Psoas muscle (tissue), 8 donors: Measurements from ENCODE around the gene FAM107B. TPM values are rescaled to one million over a fixed set of nuclear protein-coding genes. Genes with fewer than 3 reads are reported as not detected.

Experiments
- ATAC-seq, 4 donors: fragments of 200-7000 bp; cut with Tn5 transposase; one replicate each; pipeline ENCODE4 v1.9.1; 2020; ENCODE audit warnings: moderate library complexity in 3 of 4, mild to moderate bottlenecking in 2 of 4
- DNase-seq, 2 donors: peaks; one replicate each; pipeline ENCODE4 v3.0.0-alpha.2; 2020
- H3K27ac ChIP-seq: fragments of 200-600 bp; one replicate; pipeline ENCODE4 v1.8.0; 2022
- H3K27me3 ChIP-seq, 3 donors: fragments of 200-600 bp in 1 of 3; one replicate each; pipeline versions ENCODE4 v1.6.1 to v1.8.0; 2013 to 2022; ENCODE audit warnings: low read length in 2 of 3, mild to moderate bottlenecking in 2 of 3, moderate library complexity in 1 of 3; ENCODE audit not compliant: insufficient read depth in 3 of 3
- H3K36me3 ChIP-seq, 2 donors: fragments of 200-600 bp in 1 of 2; one replicate each; pipeline versions ENCODE4 v1.6.1 to v1.8.0; 2013 to 2022; ENCODE audit warnings: low read depth in 1 of 2, mild to moderate bottlenecking in 1 of 2, moderate library complexity in 1 of 2; ENCODE audit not compliant: insufficient read depth in 1 of 2
- H3K4me1 ChIP-seq: fragments of 200-600 bp; one replicate; pipeline ENCODE4 v1.8.0; 2022
- H3K4me3 ChIP-seq: fragments of 200-600 bp; one replicate; pipeline ENCODE4 v1.8.0; 2022; ENCODE audit warnings: mild to moderate bottlenecking
- H3K9me3 ChIP-seq: fragments of 200-600 bp; one replicate; pipeline ENCODE4 v1.8.0; 2022
- CTCF ChIP-seq: fragments of 200-600 bp; IDR thresholded peaks from one replicate; pipeline ENCODE4 v1.8.0; 2022; ENCODE audit warnings: antibody characterized with exemption
- WGBS, 3 donors: extraction: QIAGEN DNeasy Blood & Tissue Kit; methylation state at CpG; one replicate each; pipeline versions ENCODE4 v1.1.6 to v1.1.7; 2013; 5-methylcytosine and 5-hydroxymethylcytosine counted together
- intact Hi-C, 2 donors: fragments of 100-400 bp; cut with DNase I; formaldehyde crosslinking; loops; one replicate each; pipeline versions ENCODE4 v1.11.0 to v1.14.2; 2022
- polyA plus RNA-seq, 3 donors: library from polyadenylated mRNA; stranded (reverse); fragments of 200-250 nt; gene quantifications; one replicate each; pipeline ENCODE4 v1.2.3, GENCODE V29; 2013
- total RNA-seq, 4 donors: library from RNA; stranded (reverse); fragmentation: NEBNext Ultra II Directional in 2 of 4; extraction: Animal tissue kit (Norgen Biotek cat#: 25700) in 2 of 4; gene quantifications; one replicate each; pipeline versions ENCODE4 v1.2.1 to v1.2.4, GENCODE V29; 2021 to 2023
- donor health status: healthy with polysubstance abuse.
- donor health status: DM: no; HTN: no; CAD: no; lungs with moderate emphysema.
- donor health status: Bipolar disorder and iron deficiency.
- donor health status: healthy.
- donor health status: DM: yes; HTN: yes; CAD: no.
- donor health status: DM: no; HTN: no; CAD: no.
- donor health status: DM: no; HTN: no; CAD: no.
- donor health status: DM: yes; HTN: yes; CAD: no.

The FAM107B gene
- total and polyA plus RNA-seq, 7 donors = 1.0 to 3.1 (median 1.8) TPM

GRCh38 chr10:14558025-14558424 is 216.7 kb downstream of the FAM107B start:
- DNase-seq = no peak
- Histone ChIP-seq H3K27ac (no peak overlapping the region), H3K27me3 (no peaks in the 10 kb centered on the region), H3K36me3 (no peaks in the 10 kb centered on the region), H3K4me1 (no peaks in the 10 kb centered on the region), H3K9me3 (no peaks in the 10 kb centered on the region), H3K4me3 (no peak overlapping the region)
- WGBS, 3 donors = 93 to 97% (median 96%) methylated on average over 12 of the region's 12 CpGs
- no peak for ATAC-seq
- TF ChIP-seq CTCF = no peak
- intact Hi-C loops = no loop called here

DNA sequence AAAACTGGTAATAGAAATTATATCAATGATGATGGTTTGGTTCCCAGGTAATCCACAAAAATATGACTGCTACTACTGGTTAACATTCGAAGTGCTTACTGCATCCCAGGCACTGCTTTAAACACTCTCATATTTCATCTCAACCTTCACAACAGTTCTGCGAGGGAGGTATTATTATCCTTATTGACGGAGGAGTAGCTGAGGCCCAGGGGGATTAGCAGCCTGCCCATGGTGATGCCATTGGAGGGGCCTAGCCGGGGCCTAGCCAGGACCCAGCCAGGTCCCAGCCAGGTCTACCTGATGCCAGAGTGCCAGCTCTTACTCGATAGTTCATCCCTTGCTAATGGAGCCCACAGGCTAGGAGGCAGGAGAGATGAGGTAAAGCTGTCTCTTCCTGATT is 217.1 kb downstream of the FAM107B start:
- intact Hi-C loops = no loop called here
- no peak overlapping the region for H3K27ac ChIP-seq
- no peaks in the 10 kb centered on the region for H3K27me3 ChIP-seq
- H3K9me3 ChIP-seq = no peaks in the 10 kb centered on the region
- WGBS, 3 donors = 83 to 88% (median 87%) methylated on average over 5 of the region's 5 CpGs
- DNase-seq (no peak), ATAC-seq (no peak)
- no peaks in the 10 kb centered on the region for H3K4me1 ChIP-seq
- H3K36me3 ChIP-seq = no peaks in the 10 kb centered on the region
- no peak overlapping the region for H3K4me3 ChIP-seq
- TF ChIP-seq CTCF = no peak

- DNase-seq = no peak
- no peaks in the 10 kb centered on the region for H3K36me3 ChIP-seq
- H3K27me3 ChIP-seq = no peaks in the 10 kb centered on the region
- H3K4me3 ChIP-seq = no peak overlapping the region
- intact Hi-C loops = no loop called here
- ATAC-seq = no peak
- H3K27ac ChIP-seq = no peak overlapping the region
- no peak for TF ChIP-seq CTCF
- H3K4me1 ChIP-seq = no peaks in the 10 kb centered on the region
- no peaks in the 10 kb centered on the region for H3K9me3 ChIP-seq
- 63 to 71% (median 68%) methylated on average over 12 of the region's 12 CpGs for WGBS, 3 donors
Observed at GRCh38 chr10:14556285-14556956, 218.3 kb downstream of the FAM107B start.

DNA sequence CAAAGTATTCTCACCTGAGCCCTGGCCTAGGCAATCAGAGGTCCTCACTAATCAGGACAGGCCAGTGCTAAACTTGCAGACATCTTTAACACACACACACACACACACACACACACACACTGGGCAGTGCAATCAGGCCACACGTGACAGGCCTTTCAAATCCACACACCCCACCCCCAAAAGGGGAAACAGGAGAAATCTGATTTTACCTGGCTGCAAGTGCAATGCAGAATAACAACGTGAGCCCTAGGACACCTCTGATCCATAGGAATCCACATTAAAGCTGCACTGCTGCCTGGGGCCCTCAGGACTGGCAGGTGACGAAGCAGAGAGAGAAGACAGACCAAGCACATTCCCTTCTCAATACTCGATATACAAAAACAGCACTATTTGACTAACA is 218.9 kb downstream of the FAM107B start:
- intact Hi-C loops = no loop called here
- Histone ChIP-seq H3K27ac (no peak overlapping the region), H3K36me3 (no peaks in the 10 kb centered on the region), H3K9me3 (no peaks in the 10 kb centered on the region), H3K4me3 (no peak overlapping the region), H3K27me3 (no peaks in the 10 kb centered on the region), H3K4me1 (no peaks in the 10 kb centered on the region)
- no peak for DNase-seq
- no peak for TF ChIP-seq CTCF
- WGBS, 3 donors = 62 to 77% (median 73%) methylated on average over 4 of the region's 4 CpGs
- ATAC-seq = no peak
